Epidermal melanocyte (primary cell): ENCODE data around the gene NPW.

Source experiments
- DNase-seq: peaks from one replicate; pipeline ENCODE4 v3.0.0; 2011; ENCODE audit warnings: low spot score; ENCODE audit not compliant: insufficient read length

NPW gene

GRCh38 chr16:2034696-2035430, 15.3 kb downstream of the NPW start:
- no peak for DNase-seq

DNA sequence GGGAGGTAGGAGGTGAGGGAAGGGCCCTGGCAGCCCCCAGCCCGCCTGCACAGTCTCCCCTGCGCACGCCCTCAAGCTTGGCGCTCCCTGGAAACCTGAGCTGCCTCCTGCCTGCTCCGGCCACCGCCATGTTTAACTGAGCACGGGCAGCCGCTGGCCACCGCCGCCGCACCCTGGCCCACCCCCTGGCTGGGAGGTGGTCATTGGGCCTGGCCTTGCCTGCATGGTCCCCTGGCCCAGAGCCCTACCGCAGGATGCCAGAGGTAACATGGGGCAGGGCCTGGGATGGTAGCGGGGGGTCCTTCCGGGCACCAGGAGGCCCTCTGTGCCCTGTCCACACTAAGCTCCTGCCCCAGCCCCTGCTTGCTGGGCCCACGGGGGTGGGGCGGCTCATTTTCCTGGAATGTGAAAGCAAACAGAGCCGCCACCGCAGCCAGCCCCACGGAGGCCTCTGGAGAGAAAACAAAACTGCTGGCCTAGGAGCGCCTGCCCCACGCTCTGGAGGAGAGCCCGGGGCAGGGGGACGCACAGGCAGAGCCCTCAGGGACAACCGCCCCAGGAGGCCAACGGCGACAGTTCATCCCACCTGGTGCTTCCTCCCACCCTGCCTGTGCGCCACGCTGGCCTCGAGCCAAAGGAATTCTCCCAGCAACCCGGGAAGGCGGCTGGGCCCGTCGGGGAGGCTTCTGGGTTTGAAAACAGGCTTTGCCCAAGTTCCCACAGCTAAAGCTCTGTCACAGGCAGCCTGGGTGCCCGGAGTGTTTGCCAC, 16.0 kb downstream of the NPW start:
- no peak for DNase-seq

DNA sequence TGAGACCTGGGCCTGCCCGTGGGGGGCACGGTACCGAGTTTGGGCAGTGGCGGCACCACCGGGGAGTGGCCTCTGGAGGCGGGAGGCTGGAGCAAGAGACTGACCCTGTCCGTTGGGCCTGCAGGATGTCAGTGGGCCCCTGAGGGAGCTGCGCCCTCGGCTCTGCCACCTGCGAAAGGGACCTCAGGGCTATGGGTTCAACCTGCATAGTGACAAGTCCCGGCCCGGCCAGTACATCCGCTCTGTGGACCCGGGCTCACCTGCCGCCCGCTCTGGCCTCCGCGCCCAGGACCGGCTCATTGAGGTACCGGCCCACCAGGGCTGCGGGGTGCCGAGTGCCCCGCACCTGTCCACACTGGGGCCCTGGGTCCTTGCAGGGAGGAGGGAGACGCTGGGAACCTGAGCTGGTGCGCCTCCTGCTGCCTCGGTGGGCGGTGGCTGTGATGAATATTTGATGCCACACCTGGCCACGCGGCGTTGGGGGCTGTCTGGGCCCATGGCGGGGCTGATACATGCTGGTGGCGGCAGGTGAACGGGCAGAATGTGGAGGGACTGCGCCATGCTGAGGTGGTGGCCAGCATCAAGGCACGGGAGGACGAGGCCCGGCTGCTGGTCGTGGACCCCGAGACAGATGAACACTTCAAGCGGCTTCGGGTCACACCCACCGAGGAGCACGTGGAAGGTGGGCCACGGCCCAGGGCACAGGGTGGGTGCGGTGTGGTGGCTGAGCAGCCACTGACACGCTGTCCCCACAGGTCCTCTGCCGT, 16.8 kb downstream of the NPW start:
- no peak for DNase-seq

DNA sequence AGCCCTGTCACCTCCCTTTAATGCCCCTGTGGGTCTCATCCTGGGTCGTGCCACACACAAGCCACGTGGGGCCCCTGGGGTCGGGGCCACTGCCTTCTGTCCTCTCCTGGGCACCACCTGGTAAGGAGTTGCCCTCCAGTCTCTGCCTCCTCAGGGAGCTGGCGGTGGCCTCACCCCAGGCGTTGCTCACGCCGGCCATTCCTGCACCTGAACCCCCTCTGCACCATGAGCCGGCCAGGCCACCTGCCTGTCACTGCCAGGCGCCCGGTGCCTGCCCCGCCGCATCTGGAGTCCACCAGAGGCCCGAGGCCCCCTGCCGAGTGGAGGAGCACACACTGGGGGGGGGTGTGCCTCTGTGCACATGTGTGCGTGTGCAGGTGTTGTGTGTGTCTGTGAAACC, 17.5 kb downstream of the NPW start:
- DNase-seq = no peak

DNA sequence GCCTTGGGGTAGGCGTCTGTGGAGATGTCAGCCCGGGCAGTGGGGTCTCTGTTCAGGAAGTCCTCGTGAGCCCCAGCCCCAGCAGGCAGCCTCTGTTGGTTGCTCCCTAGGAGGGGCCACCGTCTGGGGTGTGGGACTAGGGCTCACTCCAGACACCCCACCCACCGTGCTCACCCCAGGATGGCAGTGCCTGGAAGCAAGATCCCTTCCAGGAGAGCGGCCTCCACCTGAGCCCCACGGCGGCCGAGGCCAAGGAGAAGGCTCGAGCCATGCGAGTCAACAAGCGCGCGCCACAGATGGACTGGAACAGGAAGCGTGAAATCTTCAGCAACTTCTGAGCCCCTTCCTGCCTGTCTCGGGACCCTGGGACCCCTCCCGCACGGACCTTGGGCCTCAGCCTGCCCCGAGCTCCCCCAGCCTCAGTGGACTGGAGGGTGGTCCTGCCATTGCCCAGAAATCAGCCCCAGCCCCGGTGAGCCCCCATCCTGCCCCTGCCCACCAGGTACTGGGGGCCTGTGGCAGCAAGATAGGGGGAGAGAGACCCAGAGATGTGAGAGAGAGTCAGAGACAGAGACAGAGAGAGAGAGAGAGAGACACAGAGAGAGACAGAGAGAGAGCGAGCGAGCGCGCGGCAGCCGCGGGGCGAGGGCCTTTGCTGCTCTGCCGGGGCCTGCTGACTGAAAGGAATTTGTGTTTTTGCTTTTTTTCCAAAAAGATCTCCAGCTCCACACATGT, 18.2 kb downstream of the NPW start:
- no peak for DNase-seq

- DNase-seq = no peak
Observed at GRCh38 chr16:2038382-2039231, 19.0 kb downstream of the NPW start.

DNA sequence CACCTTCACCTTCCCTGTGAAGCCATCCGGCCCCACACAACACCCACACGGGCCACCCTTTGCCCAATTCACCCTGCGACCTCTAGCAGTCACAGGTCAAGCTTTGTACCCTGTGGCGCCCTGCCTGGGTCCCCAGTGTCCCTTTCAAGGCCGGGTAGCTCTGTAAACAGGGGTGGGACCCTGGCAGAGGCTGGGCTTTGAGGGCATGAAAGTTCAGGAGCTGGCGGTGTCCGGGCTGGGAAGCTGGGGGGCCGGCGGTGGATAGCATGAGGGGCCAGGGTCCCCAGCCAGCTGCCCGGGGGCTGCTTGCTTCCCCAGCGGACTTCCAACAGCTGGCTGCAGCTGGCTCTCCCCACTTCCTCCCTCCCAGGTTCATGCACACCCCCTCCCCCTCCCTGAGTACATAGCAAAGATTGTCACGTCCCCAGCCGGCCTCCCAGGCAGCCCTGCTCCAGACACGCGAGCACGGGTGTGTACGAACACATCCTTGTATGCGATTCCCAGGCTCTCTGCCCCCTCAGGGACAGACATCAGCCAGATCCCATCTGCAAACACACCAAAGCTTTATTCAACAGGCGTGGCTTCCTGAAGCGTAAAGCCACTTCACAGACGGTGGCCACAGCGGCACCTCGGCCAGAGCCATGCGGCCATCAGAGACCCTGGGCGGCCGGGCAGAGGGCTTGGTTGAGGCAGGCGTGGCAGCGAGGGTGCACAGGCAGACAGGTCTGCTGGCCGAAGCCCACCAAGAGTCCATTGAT, 19.9 kb downstream of the NPW start:
- peak; percentile 96 for DNase-seq

DNA sequence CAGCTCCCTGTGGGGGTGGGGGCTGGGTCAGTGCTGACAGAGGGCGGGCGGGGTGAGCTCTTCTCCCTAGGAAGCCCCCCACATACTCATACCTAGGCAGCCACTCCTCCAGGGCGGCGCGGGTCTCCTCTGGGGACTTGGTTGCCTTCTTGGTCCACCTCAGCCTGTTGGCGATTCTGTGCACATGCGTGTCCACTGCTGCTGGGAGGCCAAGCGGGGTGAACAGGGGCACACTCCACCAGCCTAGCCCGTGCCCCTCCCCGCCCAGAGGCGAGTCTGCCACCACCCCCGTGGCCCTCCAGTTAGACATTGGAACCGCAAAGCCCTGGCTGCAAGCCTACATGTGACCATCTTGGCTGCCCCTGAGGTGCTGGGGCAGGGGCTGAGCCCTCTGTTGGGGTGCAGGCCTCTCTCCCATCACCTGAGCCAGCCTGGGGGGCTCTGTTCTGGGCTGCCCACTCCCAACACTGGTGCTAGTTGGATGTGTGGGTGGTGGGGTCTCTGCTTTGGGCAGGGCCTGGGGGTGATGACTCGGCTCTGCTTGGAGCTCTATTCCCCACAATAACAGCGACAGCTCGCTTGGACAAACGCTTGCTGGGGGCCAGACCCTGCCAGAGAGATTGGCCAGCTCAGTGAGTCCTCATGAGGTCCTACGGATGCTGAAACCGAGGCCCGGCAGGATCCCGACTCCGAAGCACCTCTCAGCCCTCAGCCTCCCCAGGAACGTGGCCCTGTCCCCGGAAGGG, 20.6 kb downstream of the NPW start:
- no peak for DNase-seq

DNA sequence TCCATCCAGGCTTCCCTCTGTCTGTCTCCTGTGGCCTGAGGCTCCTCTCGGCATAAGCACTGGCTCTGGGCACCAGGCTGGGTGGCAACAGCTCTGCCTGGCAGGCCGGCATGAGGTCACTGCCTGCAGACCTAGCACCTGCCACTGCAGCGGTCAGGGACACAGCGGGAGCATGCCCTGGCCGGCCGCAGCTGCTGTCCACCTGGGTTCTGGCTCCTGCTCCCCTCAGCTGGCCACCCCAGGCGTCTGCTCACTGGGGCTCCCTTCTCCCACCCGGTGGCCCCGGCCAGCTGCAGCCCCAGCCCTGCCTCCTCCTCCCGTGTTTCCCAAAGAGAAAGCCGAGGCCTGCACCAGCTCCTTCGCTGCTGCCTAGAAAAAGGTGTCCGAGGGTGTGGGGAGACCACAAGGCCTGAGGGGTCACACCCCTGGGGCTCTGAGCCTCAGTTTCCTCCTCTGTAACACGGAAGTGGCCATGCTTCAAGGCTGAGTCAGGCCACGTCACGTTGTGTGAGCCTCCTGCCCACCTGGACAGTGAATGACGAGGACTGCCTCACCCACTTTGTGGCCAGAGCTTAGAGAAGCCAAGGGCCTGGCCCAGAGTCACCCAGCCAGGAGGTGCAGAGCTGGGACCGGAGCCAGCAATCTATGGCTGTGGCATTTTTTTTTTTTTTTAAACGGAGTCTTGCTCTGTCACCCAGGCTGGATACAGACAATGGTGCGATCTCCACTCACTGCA, 21.4 kb downstream of the NPW start:
- no peak for DNase-seq

- DNase-seq = no peak
Observed at GRCh38 chr16:2042171-2042985, 22.8 kb downstream of the NPW start.

DNA sequence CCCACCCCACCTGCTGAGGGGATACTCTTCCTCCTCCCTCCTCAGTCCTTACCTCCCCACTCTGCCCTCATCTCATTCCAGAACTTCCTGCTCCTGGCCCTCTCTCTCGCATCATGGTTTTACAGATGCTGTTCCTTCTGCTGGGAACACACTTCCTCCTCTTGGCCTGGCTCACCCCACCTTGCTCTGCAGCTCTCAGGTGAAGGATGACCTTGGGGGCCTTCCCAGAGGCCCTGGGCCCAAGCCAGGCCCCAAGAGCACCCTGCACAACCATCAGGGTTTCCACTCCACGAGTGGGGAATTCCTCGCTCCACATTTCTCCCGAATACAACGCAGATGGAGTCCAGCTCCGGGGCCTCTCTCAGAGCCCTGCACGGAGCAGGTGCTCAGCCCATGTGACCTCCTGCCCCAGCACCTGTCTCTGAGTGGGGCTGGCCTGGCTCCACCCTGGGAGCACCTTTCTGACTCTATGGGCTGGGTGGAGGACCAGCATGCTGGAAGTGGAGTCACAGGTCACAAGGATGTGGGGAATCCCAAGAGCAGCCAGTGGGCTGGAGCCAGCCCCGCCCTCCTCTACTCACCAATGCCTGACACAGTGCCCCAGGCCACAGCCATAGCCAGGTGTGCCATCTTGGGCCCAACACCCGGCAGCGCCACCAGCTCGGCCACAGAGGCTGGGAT, 23.5 kb downstream of the NPW start:
- DNase-seq = no peak

DNA sequence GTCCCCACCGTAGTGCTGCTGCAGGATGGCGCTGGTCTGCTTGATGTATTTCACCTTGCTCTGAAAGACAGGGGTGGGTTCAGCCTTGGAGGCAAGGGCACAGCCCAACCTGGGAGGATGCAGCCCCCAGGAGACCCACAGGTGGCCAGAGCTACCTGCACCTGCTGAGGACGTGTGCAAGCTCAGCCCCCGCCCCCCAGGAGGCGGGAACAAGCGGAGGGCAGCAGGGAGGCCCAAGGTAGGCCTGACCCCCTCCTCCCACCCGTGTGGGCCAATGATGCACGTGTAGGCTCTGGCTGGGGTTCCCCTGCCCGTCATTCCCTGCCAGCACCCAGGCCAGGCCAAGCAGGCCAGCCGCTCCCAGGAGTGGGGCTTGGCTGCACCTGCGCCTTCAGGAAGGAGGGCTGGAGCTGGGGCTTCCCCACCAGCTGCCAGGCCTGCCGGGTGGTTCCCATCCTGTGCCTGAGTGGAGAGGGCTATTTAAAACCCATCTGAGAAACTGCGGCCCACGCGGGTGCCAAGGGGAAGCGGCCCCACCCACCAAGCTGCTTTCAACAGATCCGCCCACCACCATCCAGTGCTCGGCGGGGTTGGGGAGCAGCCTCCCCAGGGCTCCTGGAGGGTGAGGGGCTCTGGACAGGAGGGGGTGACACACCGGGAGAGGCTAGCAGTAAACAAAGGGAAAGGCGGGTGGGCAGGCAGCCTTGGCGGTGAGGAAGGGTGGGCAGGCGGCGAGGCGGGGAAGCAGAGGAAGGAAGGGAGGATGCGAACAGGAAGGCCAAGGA, 24.3 kb downstream of the NPW start:
- no peak for DNase-seq

DNA sequence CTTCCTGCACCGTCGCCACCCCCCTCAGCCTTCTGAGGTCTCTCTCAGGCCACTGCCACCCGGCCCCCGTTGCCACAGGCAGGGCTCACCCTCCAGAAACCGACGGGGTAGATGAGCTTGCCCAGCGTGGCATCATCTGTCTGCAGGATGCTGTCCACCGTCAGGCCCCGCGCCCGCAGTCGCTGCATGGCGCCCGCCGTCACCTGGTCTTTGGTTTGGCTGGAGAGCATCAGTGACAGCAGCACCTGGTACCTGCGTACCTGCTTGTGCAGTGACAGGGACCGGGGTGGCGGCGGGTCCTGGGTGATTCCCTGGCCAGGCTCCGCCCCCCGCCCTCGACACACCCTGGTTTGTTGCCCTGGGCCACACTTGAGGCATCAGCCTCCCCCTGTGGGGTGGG, 25.0 kb downstream of the NPW start:
- DNase-seq = no peak

DNA sequence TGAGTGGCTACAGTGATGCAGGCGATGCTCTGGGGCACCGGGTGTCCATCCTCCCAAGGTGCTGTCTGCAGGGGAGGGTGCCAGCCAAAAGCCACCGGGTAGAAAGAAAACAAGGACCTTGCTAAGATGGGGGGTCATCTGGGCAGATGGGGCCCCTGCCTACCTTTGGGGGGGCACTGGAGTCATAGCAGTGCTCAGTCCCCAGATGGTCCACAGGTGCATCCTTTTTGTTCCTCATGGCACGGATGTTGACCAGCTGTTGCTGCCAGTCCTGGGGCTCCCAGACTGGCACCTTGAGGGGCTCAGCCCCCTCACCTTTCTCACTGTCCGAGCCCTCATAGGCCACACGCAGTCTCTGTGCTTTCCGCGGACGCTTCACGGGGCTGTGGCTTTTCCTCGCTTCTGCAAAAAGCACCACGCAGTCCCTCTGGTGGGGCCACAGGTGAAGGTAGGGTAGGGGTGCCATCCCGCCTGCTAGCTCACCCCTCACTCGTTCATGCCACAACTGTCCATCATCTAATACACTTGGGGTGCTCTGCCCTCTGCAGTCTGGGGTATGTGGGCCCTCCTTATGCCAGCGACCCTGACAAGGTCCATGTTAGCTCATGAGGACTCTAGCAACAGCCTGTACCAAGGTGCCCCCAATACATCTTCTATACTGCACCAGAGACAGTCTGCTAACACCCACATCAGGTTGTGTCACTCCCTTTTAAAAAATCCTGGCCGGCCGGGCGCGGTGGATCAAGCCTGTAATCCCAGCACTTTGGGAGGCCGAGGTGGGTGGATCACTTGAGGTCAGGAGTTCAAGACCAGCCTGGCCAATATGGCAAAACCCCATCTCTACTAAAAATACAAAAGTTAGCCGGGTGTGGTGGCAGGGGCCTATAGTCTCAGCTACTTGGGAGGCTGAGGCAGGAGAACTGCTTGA, 26.6 kb downstream of the NPW start:
- DNase-seq = no peak

GRCh38 chr16:2046893-2047329, 27.3 kb downstream of the NPW start:
- DNase-seq = no peak
